ENCODE data around the gene CCDC171.
"Not testable (repeated sequence)": the region's sequence is repeated elsewhere in the genome, so short reads cannot be mapped to it uniquely, and the experiment has no call there.

Gene CCDC171

DNA sequence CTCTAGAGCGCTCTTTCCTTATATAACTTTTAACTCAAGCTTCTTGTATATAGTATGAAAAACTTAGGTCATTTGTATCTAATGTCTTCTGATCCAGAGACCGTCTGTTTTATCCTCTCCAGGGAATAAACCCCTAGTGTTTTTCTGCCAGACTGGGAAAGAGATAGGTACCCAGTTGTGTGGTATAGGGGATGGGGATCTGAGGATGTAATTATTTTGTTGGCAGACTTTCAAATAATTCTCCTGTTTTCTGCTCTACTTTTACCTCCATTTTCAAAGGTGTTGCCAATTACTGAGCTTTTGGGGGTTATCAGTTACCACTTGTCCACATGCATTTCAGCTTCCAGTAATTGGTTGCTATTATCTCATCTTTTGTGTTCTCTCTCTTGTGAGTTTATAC lies 17.9 kb downstream of the CCDC171 start:
- no peak for DNase-seq (ENCODE audit: low spot score)

DNA sequence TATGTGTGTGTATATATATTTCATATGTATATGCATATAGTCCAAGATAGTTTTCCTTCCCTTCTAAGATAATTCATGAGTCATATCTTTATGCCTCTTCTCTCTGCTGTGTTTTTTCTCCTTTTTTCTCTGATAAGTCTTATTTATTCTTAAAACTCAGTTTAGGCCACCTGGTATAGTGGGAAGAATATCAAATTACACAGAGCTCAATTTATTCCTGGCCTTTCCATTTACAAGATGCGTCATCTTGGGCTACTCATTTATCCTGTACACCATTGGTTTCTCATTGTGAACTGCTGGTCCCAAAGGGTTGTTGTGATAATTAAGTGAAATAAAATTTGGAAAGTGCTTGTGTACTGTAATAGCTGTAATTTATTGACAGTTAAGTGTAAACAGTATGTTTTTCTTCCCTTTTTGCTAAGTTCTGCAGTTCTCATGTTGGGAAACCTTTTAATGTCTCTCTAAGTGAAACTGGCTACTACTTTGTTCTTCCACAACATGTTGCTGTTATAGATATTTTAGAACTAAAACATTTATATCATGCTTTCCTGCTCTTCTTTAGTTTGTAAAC lies 19.4 kb downstream of the CCDC171 start:
- DNase-seq (ENCODE audit: low spot score): no peak

DNA sequence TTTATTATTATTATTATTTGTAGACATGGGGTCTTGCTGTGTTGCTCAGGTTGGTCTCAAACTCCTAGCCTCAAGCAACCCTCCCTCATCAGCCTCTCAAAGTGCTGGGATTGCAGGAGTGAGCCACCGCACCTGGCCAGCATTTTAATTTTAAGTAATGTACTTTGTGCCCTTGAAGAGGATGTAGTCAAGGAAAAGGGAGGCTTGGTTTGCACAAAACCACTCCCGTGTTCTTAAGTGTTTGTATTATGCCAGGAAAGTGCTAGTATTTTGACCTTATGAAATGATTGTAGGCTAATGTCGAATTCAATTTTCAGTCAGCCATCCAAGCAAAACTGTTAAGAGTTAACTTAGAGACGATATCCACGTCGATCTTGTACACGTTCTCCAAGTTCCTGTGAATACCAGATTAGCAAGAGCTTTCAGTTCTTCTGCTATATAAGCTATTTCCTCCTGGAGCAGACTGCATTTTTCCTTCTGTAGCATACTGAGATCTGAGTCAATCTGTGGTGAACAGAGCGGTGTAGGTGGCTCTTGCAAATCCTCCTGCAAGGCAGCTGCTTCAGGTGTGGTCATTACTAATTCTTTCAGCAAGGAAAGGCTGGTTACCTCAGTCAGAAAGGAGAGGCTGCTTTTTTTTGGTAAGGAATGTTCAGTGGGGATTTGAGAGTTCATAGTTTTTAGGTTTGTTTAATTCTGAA lies 23.7 kb downstream of the CCDC171 start:
- DNase-seq (ENCODE audit: low spot score): no peak

DNA sequence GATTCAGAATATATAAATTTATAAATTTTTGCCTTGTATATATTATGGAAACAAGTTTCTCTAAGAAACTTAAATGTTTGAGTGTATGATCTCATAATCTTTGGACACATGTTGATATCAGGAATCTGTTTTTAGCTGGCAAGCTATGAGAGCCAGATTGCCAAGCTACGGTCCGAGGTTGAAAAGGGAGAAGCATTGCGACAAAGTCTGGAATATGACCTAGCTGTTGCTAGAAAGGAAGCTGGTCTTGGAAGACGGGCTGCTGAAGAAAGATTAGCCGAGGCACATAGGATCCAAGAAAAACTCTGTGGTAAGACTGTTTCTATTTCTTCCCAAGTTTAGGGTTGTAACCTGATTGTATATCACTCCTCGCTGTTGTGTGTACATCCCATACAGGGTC lies 25.9 kb downstream of the CCDC171 start:
- no peak for DNase-seq (ENCODE audit: low spot score)

DNA sequence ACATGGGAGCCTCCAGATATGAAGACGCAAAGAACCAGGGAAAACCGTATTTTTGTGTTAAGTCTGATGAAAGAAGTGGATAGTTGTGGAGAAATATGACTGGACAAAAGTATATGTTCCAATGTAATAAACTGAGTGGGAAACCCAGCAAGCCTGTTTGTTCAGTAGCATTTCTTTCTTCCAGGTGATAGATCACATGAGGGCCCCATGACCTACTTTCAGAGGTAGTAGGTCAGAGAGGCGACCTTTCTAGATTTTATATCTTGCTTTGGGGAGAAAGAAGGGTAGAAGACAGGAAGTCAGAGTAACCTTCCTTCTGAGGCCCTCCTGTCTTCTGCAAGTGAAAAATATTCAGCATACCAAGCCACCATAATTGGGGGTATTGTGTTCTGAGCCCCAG lies 31.5 kb downstream of the CCDC171 start:
- DNase-seq (ENCODE audit: low spot score): no peak

DNA sequence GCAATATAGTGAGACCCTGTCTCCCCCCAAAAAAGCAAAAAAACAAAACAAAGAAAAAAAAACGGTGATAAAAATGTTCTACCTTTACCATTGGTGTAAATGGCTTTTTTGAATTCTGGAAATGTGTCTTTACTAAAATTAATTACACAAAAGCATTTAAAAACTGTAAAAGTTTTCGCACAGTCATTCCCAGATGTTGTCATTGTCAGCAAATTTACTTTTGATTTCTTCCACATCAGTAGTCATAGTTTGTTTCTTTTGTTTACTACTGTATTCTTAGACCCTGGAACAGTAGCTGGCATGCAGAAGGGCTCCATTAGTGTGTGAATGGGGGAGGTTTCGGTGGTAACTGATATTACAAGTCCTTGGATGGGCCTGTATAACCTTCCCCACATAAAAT lies 39.5 kb downstream of the CCDC171 start:
- no peak for DNase-seq (ENCODE audit: low spot score)

DNA sequence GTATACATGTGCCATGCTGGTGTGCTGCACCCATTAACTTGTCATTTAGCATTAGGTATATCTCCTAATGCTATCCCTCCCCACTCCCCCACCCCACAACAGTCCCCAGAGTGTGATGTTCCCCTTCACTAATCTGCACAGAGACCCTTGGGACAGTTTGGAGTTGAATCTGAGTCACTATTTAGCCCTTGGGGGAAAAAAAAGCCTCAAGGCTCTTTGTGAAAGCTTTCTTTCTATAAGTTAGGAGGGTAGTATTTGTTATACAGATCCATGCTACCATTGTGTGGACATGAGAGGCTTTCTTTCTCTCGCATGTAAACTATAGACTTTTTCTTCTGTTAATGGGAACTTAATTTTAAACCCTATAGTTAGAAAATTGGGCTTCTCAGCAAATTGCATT lies 40.1 kb downstream of the CCDC171 start:
- DNase-seq (ENCODE audit: low spot score): not testable (repeated sequence)

DNA sequence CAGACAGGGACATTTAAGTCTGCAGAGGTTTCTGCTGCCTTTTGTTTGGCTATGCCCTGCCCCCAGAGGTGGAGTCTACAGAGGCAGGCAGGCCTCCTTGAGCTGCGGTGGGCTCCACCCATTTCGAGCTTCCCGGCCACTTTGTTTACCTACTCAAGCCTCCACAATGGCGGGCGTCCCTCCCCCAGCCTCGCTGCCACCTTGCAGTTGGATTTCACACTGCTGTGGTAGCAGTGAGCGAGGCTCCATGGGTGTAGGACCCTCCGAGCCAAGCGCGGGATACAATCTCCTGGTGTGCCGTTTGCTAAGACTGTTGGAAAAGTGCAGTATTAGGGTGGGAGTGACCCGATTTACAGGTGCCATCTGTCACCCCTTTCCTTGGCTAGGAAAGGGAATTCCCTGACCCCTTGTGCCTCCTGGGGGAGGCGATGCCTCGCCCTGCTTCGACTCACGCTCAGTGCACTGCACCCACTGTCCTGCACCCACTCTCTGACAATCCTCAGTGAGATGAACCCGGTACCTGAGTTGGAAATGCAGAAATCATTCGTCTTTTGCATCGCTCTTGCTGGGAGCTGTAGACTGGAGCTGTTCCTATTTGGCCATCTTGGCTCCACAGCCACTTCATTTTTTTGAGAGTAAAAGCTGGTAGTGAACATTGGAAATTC lies 48.0 kb downstream of the CCDC171 start:
- not testable (repeated sequence) for DNase-seq (ENCODE audit: low spot score)

DNA sequence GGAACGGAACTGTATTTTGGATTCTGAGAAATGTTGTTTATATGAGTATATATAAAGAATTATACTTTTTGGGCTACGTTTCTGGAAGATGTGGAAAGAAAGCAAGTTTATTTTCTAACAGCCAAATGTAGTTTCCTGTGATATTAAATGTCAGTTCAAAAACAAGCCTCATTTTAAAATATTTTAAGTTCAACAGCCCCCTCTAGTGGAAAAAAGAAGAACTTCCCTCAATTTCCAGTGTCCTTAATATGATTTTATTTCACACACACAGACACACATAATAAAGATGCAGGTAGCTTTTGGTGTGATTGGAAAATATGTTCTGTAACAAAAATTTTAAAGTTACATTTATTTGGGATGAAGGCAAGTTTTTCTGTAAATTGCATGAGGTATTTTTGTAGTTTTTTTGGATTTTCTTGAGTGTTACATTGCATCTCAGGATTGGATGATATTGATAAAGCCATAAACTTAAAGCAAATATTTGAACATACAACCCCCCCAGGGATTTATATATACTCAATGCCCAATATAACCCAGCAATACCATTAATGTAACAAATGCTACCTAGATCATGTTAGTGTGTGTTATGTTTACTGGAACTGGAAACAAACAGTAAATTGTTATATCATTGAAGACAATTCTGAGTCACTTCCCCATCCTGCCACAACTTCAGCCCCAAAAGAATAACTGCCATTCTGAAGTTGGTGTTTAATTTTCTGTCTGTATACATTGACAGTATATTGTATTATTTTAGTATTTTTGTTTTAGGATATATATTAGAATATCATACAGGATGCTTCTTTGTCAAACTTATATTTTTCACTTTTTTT lies 54.0 kb downstream of the CCDC171 start:
- DNase-seq (ENCODE audit: low spot score): peak; percentile 62

DNA sequence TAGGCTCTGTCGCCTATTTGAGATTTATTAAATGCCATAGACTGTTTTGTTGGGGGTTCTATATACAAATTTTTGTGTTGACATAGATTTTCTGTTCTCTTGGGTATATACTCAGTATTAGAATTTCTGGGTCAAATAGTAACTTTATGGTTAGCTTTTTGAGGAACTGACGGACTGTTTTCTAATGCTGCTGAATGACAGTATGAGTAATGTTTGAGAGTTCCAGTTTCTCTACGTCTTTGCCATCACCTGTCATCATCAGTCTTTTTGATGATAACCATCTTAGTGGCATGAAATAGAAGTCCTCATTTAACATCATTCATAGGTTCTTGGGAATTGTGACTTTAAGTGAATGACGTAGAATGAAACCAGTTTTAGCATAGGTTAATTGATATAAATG lies 60.1 kb downstream of the CCDC171 start:
- no peak for DNase-seq (ENCODE audit: low spot score)

DNA sequence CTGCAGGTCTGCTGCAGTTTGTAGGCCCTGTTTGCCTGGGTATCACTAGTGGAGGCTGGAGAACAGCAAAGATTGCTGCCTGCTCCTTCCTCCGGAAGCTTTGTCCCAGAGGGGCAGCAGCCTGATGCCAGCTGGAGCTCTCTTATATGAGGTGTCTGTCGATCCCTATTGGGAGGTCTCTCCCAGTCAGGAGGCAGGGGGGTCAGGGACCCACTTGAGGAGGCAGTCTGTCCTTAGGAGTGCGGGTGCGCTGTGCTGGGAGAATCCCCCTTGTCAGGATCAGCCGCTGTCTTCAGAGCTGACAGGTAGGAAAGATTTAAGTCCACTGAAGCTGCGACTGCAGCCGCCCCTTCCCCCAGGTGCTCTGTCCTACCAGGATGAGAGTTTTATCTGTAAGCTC lies 64.9 kb downstream of the CCDC171 start:
- no peak for DNase-seq (ENCODE audit: low spot score)

DNA sequence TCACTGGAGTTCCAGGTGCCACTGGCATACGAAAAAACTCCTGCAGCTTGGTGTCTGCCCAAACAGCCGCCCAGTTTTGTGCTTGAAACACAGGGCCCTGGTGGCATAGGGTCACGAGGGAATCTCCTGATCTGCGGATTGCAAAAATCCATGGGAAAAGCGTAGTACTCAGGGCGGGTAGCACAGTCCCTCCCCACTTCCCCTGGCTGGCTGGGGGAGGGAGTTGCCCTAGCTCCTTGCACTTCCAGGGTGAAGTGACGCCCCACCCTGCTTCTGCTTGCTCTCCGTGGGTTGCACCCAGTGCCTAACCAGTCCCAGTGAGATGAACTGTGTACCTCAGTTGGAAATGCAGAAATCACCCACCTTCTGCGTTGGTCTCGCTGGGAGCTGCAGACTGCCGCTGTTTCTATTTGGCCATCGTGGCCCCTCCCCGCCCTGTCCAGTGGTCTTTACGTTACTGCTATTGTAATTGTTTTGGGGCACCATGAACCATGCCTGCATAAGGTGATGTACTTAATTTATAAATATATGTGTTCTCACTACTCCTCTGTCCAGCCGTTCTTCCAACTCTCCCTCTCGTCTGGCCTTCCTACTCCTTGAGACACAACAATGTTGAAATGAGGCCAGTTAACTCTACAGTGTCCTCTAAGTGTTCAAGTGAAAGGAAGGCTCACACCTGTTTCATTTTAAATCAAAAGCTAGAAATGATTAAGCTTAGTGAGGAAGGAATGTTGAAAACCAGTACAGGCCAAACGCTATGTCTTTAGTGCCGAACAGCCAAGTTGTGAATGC lies 65.9 kb downstream of the CCDC171 start:
- DNase-seq (ENCODE audit: low spot score): no peak

DNA sequence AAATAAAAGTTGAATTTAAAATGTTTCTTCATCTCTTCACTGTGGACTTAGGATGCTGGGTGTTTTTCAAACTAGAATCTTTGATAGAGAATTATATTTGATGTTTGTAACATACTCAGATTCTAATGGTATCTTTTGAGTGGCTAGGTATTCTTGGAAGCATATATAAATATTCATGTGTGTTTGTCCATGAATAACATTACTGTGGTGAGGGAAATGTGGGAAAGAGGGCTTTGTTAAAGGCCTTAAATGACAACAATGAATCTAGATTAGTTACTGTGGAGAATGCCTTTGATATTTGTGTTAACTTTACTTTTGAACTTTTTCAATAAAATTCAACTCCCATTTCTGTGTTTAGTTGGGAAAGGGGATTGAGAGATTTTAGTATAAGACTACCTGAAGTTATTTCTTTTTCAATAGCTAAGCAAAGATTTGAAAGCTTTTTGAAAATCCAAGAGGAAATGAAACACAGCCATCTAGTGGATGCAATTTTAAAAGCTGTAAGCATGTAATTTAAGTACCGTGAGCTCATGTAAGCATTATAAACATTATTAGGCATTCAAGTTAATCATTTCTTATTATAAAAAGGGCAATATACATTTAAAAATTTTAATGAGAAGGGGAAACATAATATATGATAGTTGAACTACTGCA lies 69.6 kb downstream of the CCDC171 start:
- DNase-seq (ENCODE audit: low spot score): peak; percentile 46

DNA sequence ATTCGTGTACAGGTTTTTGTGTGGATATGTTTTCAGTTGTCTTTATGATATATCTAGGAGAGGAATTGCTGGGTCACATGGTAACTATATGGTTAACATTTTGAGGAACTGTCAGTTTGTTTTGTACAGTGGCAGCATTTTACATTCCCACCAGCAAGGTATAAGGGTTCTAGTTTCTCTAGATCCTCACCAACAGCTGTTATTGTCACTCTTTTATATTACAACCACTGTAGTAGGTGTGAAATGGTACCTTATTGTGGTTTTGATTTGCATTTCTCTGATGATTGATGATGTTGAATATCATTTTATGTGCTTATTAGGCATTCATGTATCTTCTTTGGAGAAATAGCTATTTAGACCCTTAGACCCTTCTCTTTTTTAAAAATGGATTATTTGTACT lies 82.9 kb downstream of the CCDC171 start:
- no peak for DNase-seq (ENCODE audit: low spot score)

DNA sequence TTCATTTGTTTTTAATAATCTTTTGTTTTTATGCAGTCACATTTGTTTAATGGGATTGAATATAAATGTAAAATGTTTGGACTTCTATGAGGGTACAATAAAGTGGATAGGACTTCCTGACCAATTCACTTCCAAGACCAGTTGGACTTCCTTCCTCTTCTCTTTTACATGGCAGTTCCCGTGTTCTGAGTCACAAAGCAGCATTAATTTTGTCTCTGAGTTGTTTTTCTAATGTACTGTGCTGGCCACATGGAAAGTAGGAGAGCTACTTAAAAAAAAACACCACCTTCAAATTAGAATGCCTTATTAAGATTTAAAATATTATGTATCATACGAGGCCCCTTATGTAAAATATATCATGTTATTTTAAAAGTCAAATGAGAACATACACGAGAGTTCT lies 87.3 kb downstream of the CCDC171 start:
- DNase-seq (ENCODE audit: low spot score): no peak

DNA sequence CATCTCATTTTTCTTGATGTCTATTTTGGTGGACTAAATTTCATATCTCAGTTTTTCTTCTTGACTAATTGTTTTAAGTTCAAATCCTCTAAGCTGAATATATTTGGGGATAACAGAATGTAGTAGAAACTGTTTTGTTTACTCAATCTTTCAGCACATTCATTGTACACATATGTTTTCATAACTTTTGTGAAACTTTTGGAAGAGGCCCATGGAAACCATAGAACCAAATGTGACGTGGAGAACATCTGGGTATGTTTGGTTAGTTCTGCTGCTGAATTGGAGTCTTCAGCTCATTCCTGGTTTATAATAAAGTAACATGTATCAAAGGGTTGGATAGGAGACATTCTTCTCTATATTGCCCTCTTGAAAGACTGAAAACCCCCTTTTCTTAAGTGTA lies 88.4 kb downstream of the CCDC171 start:
- no peak for DNase-seq (ENCODE audit: low spot score)

DNA sequence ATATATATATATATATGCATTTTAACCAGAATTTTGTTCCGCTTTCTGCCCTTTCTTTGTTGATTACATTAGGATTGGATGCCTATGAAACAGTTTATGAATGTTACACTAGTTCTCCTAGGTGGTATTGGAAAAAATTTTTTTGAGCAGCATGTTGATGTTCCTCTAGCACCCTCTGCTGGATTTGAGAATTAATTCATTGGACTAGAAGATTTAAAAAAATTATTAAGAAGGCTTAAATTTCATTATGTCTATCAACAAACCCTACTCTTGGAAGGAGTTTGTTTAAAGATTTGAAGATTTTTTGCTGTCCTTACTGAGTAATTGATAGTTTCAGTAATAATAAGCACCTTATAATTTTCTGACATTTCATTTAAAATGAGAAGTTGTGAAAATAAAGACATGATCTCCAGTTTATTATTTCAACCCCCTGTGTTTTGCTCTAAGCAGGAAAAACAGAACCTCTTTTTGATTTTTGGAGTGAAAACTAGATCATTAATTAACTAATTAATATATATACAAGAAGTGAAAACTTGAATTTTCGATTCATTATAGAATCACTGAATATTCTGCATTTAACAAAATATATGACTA lies 89.6 kb downstream of the CCDC171 start:
- peak; percentile 31 for DNase-seq (ENCODE audit: low spot score)

DNA sequence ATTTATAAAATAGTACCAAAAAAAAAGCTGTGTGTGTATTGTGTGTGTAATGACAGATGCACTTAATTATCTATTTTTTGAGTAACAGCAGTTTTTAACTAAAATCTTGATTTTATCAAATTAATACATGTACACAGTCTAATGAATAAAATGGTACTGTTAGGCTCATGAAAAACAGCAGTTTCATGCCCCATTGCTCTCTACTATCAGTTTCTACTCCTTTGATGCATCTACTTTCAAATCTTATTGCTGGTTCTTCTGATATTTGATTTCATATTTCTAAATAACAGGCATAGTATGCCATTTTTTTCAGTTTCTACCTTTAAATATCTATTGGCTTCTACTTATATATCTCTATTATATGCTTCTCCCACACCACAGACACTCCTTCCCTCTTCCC lies 117.4 kb downstream of the CCDC171 start:
- no peak for DNase-seq (ENCODE audit: low spot score)

DNA sequence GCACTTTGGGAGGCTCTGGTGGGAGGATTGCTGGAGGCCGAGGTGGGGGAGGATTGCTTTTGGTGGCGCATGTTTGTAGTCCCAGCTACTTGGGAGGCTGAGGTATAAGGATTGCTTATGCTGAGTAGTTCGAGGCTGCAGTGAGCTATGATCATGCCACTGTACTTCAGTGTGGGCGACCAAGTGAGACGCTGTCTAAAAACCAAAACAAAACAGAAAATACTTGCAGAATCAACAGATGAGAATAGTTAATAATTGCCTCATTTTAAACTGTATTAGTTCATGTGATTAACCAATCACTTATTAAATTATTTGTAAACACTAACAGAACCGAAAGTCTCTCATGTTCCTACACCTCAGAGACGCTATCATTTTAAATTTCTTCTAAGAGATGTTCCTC lies 118.1 kb downstream of the CCDC171 start:
- DNase-seq (ENCODE audit: low spot score): no peak

DNA sequence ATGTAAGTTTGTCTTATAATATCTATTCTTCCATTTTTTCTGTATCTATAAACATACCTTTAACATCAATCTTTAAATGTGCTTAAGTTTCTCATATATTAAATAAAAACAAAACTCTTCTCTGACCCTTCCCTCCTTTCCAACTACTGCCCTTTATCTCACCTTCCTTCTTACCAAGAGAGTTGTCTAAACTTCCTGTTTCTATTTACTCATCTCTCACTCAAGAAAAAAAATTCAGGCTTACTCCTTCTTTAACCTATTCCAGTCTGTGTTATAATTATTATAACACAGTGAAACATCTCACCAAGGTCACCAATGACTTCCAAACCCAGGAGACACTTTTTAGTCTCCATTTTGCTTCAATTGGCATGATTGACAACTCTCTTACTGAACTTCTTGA lies 140.9 kb downstream of the CCDC171 start:
- no peak for DNase-seq (ENCODE audit: low spot score)

DNA sequence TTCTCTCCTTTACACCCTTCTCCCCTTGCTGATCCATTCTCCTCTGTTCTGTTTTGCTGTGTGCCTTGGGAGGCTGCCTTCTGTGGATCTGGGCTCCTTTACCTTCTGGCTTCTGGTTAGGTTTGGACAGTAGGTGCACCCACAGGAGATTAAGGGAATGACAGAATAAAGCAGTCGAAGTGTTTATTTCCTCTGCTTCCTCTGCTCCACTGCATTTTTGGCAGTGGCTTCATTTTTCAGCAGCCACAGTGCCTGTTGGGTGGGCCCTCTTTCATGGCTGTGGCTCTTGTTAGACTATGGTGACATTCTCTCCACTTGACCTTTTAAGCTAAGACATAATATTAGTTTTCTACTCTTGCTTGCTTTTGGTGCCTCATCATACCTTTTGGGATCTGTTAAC lies 144.1 kb downstream of the CCDC171 start:
- no peak for DNase-seq (ENCODE audit: low spot score)
